BE2C (cell line): ENCODE measurements around the gene MAL.

Experiments used
- DNase-seq: peaks from one replicate; pipeline ENCODE4 v3.0.0-alpha.2; 2020
- H3K27me3 ChIP-seq: fragments of 250-450 bp; sonication (Bioruptor Pico); 2 replicates; pipeline ENCODE4 v1.5.1; 2020; ENCODE audit warnings: mild to moderate bottlenecking
- H3K36me3 ChIP-seq: fragments of 250-450 bp; sonication (Bioruptor Pico); 2 replicates; pipeline ENCODE4 v1.5.1; 2020; ENCODE audit warnings: mild to moderate bottlenecking
- H3K4me1 ChIP-seq: fragments of 250-450 bp; sonication (Bioruptor Pico); 2 replicates; pipeline ENCODE4 v1.5.1; 2020
- H3K4me3 ChIP-seq: 2 replicates; pipeline ENCODE4 v1.5.1; 2011; ENCODE audit warnings: low read depth, low read length
- H3K9me3 ChIP-seq: fragments of 250-450 bp; sonication (Bioruptor Pico); 2 replicates; pipeline ENCODE4 v1.5.1; 2020
- TF ChIP-seq, protein P1 (sequence below): IDR thresholded peaks from 2 replicates; pipeline ENCODE4 v1.5.1; 2012; ENCODE audit warnings: mild to moderate bottlenecking, low read depth, low read length

MAL gene

GRCh38 chr2:95062242-95063085 lies 37.0 kb downstream of the MAL start:
- Histone ChIP-seq H3K4me3 (no peak overlapping the region), H3K27me3 (no peaks in the 10 kb centered on the region), H3K9me3 (no peaks in the 10 kb centered on the region), H3K36me3 (no peaks in the 10 kb centered on the region), H3K4me1 (no peaks in the 10 kb centered on the region)
- TF ChIP-seq, protein P1, sequence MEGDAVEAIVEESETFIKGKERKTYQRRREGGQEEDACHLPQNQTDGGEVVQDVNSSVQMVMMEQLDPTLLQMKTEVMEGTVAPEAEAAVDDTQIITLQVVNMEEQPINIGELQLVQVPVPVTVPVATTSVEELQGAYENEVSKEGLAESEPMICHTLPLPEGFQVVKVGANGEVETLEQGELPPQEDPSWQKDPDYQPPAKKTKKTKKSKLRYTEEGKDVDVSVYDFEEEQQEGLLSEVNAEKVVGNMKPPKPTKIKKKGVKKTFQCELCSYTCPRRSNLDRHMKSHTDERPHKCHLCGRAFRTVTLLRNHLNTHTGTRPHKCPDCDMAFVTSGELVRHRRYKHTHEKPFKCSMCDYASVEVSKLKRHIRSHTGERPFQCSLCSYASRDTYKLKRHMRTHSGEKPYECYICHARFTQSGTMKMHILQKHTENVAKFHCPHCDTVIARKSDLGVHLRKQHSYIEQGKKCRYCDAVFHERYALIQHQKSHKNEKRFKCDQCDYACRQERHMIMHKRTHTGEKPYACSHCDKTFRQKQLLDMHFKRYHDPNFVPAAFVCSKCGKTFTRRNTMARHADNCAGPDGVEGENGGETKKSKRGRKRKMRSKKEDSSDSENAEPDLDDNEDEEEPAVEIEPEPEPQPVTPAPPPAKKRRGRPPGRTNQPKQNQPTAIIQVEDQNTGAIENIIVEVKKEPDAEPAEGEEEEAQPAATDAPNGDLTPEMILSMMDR: no peak
- no peak for DNase-seq

- Histone ChIP-seq H3K27me3 (no peaks in the 10 kb centered on the region), H3K4me1 (no peaks in the 10 kb centered on the region), H3K36me3 (no peaks in the 10 kb centered on the region), H3K4me3 (no peak overlapping the region), H3K9me3 (no peaks in the 10 kb centered on the region)
- DNase-seq: no peak
- TF ChIP-seq, protein P1: no peak
Observed at GRCh38 chr2:95063086-95063958, 37.8 kb downstream of the MAL start.

DNA sequence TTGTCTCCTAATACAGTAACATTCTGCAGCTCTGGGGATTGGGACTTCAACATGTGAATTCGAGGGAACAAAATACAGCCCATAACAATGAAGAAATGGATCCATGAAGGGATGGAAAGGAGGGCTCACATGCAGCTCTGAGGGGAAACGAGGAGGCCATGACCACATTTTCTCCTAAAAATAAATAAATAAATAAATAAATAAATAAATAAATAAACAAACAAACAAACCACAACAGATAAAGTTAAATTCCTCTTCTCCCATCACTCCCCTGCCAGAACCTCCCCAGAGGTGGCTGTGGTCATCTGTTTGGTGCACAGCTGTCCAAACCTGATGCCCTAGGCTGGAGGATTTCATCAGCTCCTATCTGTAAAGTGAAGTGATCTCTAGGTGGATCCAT lies 42.7 kb downstream of the MAL start:
- no peaks in the 10 kb centered on the region for H3K36me3 ChIP-seq
- H3K4me3 ChIP-seq: no peak overlapping the region
- no peaks in the 10 kb centered on the region for H3K9me3 ChIP-seq
- H3K27me3 ChIP-seq: no peaks in the 10 kb centered on the region
- DNase-seq: no peak
- TF ChIP-seq, protein P1: no peak
- H3K4me1 ChIP-seq: no peaks in the 10 kb centered on the region

DNA sequence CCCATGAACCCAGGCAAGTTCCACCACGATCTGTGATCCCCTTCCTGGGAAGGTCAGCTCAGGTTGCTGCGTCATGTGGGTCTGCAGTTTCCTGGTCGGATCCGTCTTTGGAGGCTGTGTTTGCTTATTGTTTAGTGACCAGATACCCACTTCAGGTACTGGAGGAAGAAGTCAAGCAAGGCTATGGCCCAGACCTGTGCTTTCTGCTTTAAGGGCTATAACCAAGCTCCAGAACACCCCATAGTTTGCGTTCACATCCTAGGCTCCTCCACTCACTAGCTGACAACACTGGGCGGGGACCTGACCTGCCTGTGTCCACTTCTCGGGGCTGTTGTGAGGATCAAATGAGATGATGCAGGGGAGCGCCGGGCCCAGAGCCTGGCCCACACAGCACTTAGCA lies 44.0 kb downstream of the MAL start:
- no peaks in the 10 kb centered on the region; the same call in 1 of the 2 replicates for H3K27me3 ChIP-seq
- TF ChIP-seq, protein P1: no peak

GRCh38 chr2:95071856-95072255 lies 46.3 kb downstream of the MAL start:
- no peak for DNase-seq
- Histone ChIP-seq H3K27me3 (no peaks in the 10 kb centered on the region; the same call in 1 of the 2 replicates), H3K4me1 (no peaks in the 10 kb centered on the region), H3K36me3 (no peaks in the 10 kb centered on the region), H3K4me3 (no peak overlapping the region), H3K9me3 (no peaks in the 10 kb centered on the region)
- TF ChIP-seq, protein P1: no peak

More for the DNA sequence above, 44.0 kb downstream of the MAL start:
- no peak for DNase-seq
- H3K36me3 ChIP-seq: no peaks in the 10 kb centered on the region
- no peaks in the 10 kb centered on the region for H3K9me3 ChIP-seq
- no peaks in the 10 kb centered on the region for H3K4me1 ChIP-seq
- no peak overlapping the region for H3K4me3 ChIP-seq
